Mucosa of stomach (tissue), 1 donor: ENCODE data around the gene ANKIB1.

Experiments
- H3K27me3 ChIP-seq: one replicate; pipeline ENCODE4 v1.7.0; 2013; ENCODE audit warnings: mild to moderate bottlenecking, low read length; ENCODE audit not compliant: control insufficient read depth, insufficient read depth
- H3K36me3 ChIP-seq: one replicate; pipeline ENCODE4 v1.7.0; 2013; ENCODE audit warnings: low read length; ENCODE audit not compliant: control insufficient read depth, insufficient read depth
- H3K4me1 ChIP-seq: one replicate; pipeline ENCODE4 v1.7.0; 2013; ENCODE audit warnings: mild to moderate bottlenecking, low read length; ENCODE audit not compliant: control insufficient read depth, insufficient read depth
- H3K4me3 ChIP-seq: one replicate; pipeline ENCODE4 v1.7.0; 2013; ENCODE audit warnings: low read length
- H3K9ac ChIP-seq: one replicate; pipeline ENCODE4 v1.7.0; 2013; ENCODE audit warnings: mild to moderate bottlenecking, low read length, moderate library complexity
- H3K9me3 ChIP-seq: one replicate; pipeline ENCODE4 v1.7.0; 2013; ENCODE audit warnings: mild to moderate bottlenecking, low read length, moderate library complexity; ENCODE audit not compliant: control insufficient read depth
- donor health status: Pancreatic carcinoma.

Gene ANKIB1

DNA sequence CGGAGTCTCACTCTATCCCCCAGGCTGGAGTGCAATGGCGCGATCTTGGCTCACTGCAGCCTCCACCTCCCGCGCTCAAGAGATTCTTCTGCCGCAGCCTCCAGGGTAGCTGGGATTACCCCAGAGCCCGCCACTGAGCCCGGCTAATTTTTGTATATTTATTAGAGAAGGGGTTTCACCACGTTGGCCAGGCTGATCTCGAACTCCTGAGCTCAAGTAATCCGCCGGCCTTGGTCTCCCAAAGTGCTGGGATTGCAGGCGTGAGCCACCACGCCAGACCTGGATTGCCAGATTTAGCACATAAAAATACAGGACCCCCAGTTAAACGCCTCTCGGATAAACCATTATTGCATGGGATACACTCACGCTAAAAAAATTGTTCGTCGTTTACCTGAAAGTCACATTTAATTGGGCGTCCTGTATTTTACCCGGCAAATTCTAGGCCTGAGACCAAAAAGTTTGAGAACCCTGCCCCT is 201.1 kb downstream of the ANKIB1 start:
- H3K27me3 ChIP-seq = no peaks in the 10 kb centered on the region
- H3K9me3 ChIP-seq = no peaks in the 10 kb centered on the region
- H3K4me3 ChIP-seq = peak overlapping the region; percentile 82
- H3K9ac ChIP-seq = peak overlapping the region; percentile 99
- H3K4me1 ChIP-seq = peaks cover 3% of the 10 kb centered on the region
- H3K36me3 ChIP-seq = peaks cover 10% of the 10 kb centered on the region

DNA sequence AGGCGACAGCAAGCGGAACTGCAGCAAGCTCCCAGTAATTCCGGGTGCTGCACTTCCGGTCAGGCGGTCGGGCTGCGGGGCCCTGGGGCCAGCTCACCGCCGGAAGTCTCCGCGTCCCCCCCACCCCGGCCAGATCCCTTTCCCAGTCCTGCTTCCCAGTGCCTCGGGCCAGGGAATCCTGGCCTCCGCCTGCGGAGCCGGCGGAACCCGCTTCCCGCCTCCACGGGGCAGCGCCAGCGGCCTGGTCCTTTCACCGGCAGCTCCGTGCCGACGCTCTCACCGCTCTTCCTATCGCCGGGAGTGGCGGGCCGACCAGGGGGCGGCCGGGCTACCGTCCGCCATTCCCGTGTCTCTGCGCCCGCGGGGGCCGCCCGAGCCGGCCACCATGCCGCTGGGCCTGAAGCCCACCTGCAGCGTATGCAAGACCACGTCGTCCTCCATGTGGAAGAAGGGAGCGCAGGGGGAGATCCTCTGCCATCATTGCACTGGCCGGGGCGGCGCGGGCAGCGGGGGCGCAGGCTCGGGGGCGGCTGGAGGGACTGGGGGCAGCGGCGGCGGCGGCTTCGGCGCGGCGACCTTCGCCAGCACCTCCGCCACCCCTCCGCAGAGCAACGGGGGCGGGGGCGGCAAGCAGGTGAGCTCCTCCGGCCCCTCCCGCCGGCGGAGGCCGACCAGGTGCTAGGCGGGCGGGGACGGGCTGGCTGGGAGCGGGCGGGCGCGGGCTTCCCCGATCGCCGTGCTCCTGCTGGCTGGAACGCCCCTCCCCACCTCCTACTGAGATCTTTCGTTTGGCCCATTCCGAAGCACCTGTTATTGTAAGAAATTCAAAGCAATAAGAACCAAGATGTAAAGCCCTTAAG is 201.8 kb downstream of the ANKIB1 start, which contains the start of gene GATAD1:
Gene GATAD1, plus strand, starts transcription at position 138 of the 860 bp plus-strand sequence. Its CDS starts 248 bp downstream, at position 386.
- Histone ChIP-seq H3K9ac (peak within 1 kb of the TSS; percentile 99), H3K36me3 (peaks cover 10% of the 10 kb centered on the region)

DNA sequence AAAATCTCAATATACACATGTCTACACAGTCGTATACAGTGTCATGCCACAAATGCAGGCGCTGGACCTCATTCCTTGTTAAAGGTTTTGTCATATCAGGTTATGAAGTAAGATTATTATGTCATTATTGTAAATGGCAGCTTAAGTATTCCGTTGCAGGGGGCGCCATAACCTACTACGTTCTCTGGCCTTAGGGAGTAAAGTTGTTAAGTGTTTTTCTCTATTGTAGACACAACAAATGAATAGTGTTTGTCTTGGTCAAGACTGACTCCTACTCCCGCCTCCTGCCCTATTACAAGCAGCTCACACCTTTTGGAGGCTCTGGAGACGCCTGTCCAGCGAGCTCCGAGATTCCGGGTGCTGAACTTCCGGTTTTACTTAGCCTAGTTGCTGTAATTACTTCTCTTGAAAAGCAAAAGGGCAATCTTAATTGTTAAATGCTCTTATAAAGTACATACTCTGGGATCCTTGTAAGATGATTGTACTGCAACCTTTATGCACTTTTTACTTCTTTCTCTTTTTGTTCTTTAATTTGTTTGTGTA is 202.5 kb downstream of the ANKIB1 start:
- H3K9ac ChIP-seq = peak overlapping the region; percentile 99
- peaks cover 10% of the 10 kb centered on the region for H3K36me3 ChIP-seq
- H3K9me3 ChIP-seq = no peaks in the 10 kb centered on the region
- H3K4me3 ChIP-seq = peak overlapping the region; percentile 82
- no peaks in the 10 kb centered on the region for H3K27me3 ChIP-seq
- peaks cover 3% of the 10 kb centered on the region for H3K4me1 ChIP-seq

More for the DNA sequence above, 201.8 kb downstream of the ANKIB1 start, which contains the start of gene GATAD1:
- peak within 1 kb of the TSS; percentile 82 for H3K4me3 ChIP-seq
- no peaks in the 10 kb centered on the region for H3K27me3 ChIP-seq
- no peaks in the 10 kb centered on the region for H3K9me3 ChIP-seq
- H3K4me1 ChIP-seq = peaks cover 3% of the 10 kb centered on the region
